Natural killer cell (primary cell): Measurements from ENCODE around the gene KANSL2. TPM values are rescaled to one million over a fixed set of nuclear protein-coding genes. Genes with fewer than 3 reads are reported as not detected.

Source experiments
- ATAC-seq, 3 donors: fragments of 150-1000 bp in 2 of 3; fragments of 200-7000 bp in 1 of 3; cut with Tn5 transposase; 1 replicate in 1 of 3; 2 replicates in 2 of 3; pipeline ENCODE4 v1.10.0; 2021; ENCODE audit warnings: mild to moderate bottlenecking in 2 of 3, moderate library complexity in 2 of 3
- DNase-seq, 2 donors: peaks; one replicate each; pipeline versions ENCODE4 v3.0.0 to v3.0.0-alpha.2; 2013 to 2021; ENCODE audit warnings: mixed read lengths in 1 of 2
- H3K27ac ChIP-seq: one replicate; pipeline ENCODE4 v1.5.1; 2013; ENCODE audit warnings: mild to moderate bottlenecking, low read length
- H3K27me3 ChIP-seq: one replicate; pipeline ENCODE4 v1.6.1; 2013; ENCODE audit warnings: low read length; ENCODE audit not compliant: control insufficient read depth, insufficient read depth
- H3K36me3 ChIP-seq: one replicate; pipeline ENCODE4 v1.6.1; 2013; ENCODE audit warnings: low read length; ENCODE audit not compliant: control insufficient read depth, insufficient read depth
- H3K4me1 ChIP-seq: one replicate; pipeline ENCODE4 v1.6.1; 2013; ENCODE audit warnings: low read length; ENCODE audit not compliant: control insufficient read depth, insufficient read depth
- H3K4me3 ChIP-seq: one replicate; pipeline ENCODE4 v1.5.1; 2013; ENCODE audit warnings: low read length
- H3K9me3 ChIP-seq: one replicate; pipeline ENCODE4 v1.6.1; 2013; ENCODE audit warnings: low read length; ENCODE audit not compliant: control insufficient read depth, insufficient read depth
- H3K27ac Mint-ChIP-seq, 2 donors: one replicate each; pipeline ENCODE4 v1.8.0; 2022; ENCODE audit warnings: mild to moderate bottlenecking in 2 of 2, mixed read lengths in 2 of 2, moderate library complexity in 1 of 2
- H3K27me3 Mint-ChIP-seq, 2 donors: one replicate each; pipeline ENCODE4 v1.8.0; 2022; ENCODE audit warnings: low read depth in 2 of 2, mixed read lengths in 2 of 2
- H3K36me3 Mint-ChIP-seq: one replicate; pipeline ENCODE4 v1.8.0; 2022; ENCODE audit warnings: mixed read lengths
- H3K4me1 Mint-ChIP-seq, 2 donors: one replicate each; pipeline ENCODE4 v1.8.0; 2022; ENCODE audit warnings: mixed read lengths in 2 of 2
- H3K4me3 Mint-ChIP-seq: one replicate; pipeline ENCODE4 v1.8.0; 2022; ENCODE audit warnings: mild to moderate bottlenecking, moderate library complexity, mixed read lengths
- H3K9me3 Mint-ChIP-seq, 2 donors: one replicate each; pipeline ENCODE4 v1.8.0; 2022; ENCODE audit warnings: mixed read lengths in 2 of 2
- CTCF ChIP-seq: fragments of 200-600 bp; IDR thresholded peaks from one replicate; pipeline ENCODE4 v1.8.0; 2022; ENCODE audit warnings: antibody characterized with exemption
- WGBS: methylation state at CpG from one replicate; pipeline ENCODE4 v1.1.7; 2013; ENCODE audit warnings: missing lambda C conversion rate; ENCODE audit not compliant: insufficient coverage; 5-methylcytosine and 5-hydroxymethylcytosine counted together
- intact Hi-C: fragments of 100-400 bp; cut with micrococcal nuclease; formaldehyde crosslinking; loops from one replicate; pipeline ENCODE4 v1.14.2; 2022
- total RNA-seq, 4 donors: library from RNA; stranded (reverse); fragments of 120-200 nt in 1 of 4; gene quantifications; one replicate each; pipeline versions ENCODE4 v1.2.3 to v1.2.4, GENCODE V29; 2013 to 2022

Gene KANSL2
- total RNA-seq, 3 donors from 2014 or later (not counting 1 experiment from before 2014, with no cell fraction given): 103 to 132 (median 125) TPM

DNA sequence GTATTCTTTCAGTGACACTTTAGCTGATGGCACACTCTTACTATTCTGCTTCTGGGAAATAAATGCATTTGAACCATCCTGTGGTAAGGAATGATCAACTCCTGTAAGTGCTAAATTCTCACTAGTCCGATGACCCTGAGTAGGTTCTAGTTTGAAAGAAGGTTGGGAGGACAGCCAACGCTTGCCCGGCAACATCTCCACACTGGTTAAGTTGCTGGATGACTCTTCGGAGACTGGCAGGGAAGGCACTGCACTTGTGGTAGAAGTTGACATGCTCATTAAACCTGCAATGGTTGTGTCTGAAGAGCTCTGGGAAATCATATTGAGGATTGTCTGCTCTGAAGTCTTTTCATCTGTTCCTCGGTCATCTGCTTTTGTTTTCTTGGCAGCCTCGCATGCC is 12.0 kb upstream of the KANSL2 start:
- no peak for DNase-seq
- WGBS: 97% methylated on average over 5 of the region's 6 CpGs
- Mint-ChIP-seq H3K4me1 (peaks cover 0 to 18% of the 10 kb centered on the region in 2 donors), H3K9me3 (no peaks in the 10 kb centered on the region), H3K4me3 (no peak overlapping the region), H3K27ac (no peak overlapping the region), H3K27me3 (no peaks in the 10 kb centered on the region), H3K36me3 (peaks cover 25% of the 10 kb centered on the region)
- Histone ChIP-seq H3K36me3 (peaks cover 78% of the 10 kb centered on the region), H3K9me3 (no peaks in the 10 kb centered on the region), H3K4me1 (no peaks in the 10 kb centered on the region), H3K27me3 (no peaks in the 10 kb centered on the region), H3K27ac (no peak overlapping the region), H3K4me3 (no peak overlapping the region)
- TF ChIP-seq CTCF: no peak
- intact Hi-C loops: no loop called here
- ATAC-seq: no peak

- no peak overlapping the region for H3K27ac ChIP-seq
- H3K4me1 ChIP-seq: no peaks in the 10 kb centered on the region
- intact Hi-C loops: no loop called here
- no peak for TF ChIP-seq CTCF
- peaks cover 78% of the 10 kb centered on the region for H3K36me3 ChIP-seq
- Mint-ChIP-seq H3K4me1 (peaks cover 0 to 18% of the 10 kb centered on the region in 2 donors), H3K36me3 (peaks cover 25% of the 10 kb centered on the region), H3K27me3 (no peaks in the 10 kb centered on the region), H3K27ac (no peak overlapping the region), H3K9me3 (no peaks in the 10 kb centered on the region), H3K4me3 (no peak overlapping the region)
- ATAC-seq: no peak
- DNase-seq: no peak
- H3K4me3 ChIP-seq: no peak overlapping the region
- H3K27me3 ChIP-seq: no peaks in the 10 kb centered on the region
- no peaks in the 10 kb centered on the region for H3K9me3 ChIP-seq
- 99% methylated on average over 6 of the region's 6 CpGs for WGBS
Measured at GRCh38 chr12:48693572-48693971, 11.5 kb upstream of the KANSL2 start.

- ATAC-seq (no peak), DNase-seq (no peak)
- Mint-ChIP-seq H3K27me3 (no peaks in the 10 kb centered on the region), H3K36me3 (peaks cover 25% of the 10 kb centered on the region), H3K4me1 (peaks cover 0 to 18% of the 10 kb centered on the region in 2 donors), H3K9me3 (no peaks in the 10 kb centered on the region), H3K4me3 (no peak overlapping the region), H3K27ac (no peak overlapping the region)
- TF ChIP-seq CTCF: no peak
- no peak overlapping the region for H3K27ac ChIP-seq
- H3K36me3 ChIP-seq: peaks cover 75% of the 10 kb centered on the region
- no peaks in the 10 kb centered on the region for H3K4me1 ChIP-seq
- H3K9me3 ChIP-seq: no peaks in the 10 kb centered on the region
- intact Hi-C loops: no loop called here
- WGBS: no CpG with 5 or more reads among the region's 2 CpGs
- H3K27me3 ChIP-seq: no peaks in the 10 kb centered on the region
- H3K4me3 ChIP-seq: no peak overlapping the region
Measured at GRCh38 chr12:48691826-48692487, 9.9 kb upstream of the KANSL2 start.

DNA sequence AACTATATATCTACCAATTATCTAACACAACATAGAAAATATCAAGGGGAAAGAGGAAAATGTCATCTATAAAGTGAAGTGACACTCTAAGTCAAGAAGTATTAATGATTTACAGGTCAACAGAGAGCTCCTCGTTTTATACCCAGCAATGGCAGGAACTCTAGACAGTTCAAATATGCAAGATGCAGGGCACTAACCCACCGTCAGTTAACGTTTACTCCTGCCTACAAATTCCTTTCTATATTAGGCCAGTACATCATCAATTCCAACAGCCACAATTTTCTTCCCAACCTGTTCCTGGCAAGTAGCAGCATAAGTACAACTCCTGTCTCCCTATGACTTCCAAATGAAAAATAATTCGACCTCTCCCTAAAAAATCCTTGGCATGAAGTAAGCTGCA is 9.0 kb upstream of the KANSL2 start:
- no peak for TF ChIP-seq CTCF
- no peaks in the 10 kb centered on the region for H3K27me3 ChIP-seq
- no peak overlapping the region for H3K27ac ChIP-seq
- no peaks in the 10 kb centered on the region for H3K9me3 ChIP-seq
- no peak overlapping the region for H3K27ac Mint-ChIP-seq
- DNase-seq (no peak), ATAC-seq (no peak)
- H3K4me3 Mint-ChIP-seq: no peak overlapping the region
- no peak overlapping the region for H3K4me3 ChIP-seq
- WGBS: 94% methylated on average over 4 of the region's 4 CpGs
- peaks cover 25% of the 10 kb centered on the region for H3K36me3 Mint-ChIP-seq
- peaks cover 68% of the 10 kb centered on the region for H3K36me3 ChIP-seq
- intact Hi-C loops: no loop called here
- peaks cover 0 to 18% of the 10 kb centered on the region in 2 donors for H3K4me1 Mint-ChIP-seq
- no peaks in the 10 kb centered on the region for H3K4me1 ChIP-seq
- no peaks in the 10 kb centered on the region for H3K27me3 Mint-ChIP-seq
- H3K9me3 Mint-ChIP-seq: no peaks in the 10 kb centered on the region
